Keratinocyte (primary cell): ENCODE measurements around the gene HBA2. TPM values are rescaled to one million over a fixed set of nuclear protein-coding genes. Genes with fewer than 3 reads are reported as not detected.
"Not testable (repeated sequence)": the region's sequence is repeated elsewhere in the genome, so short reads cannot be mapped to it uniquely, and the experiment has no call there.

Experiments
- DNase-seq: peaks from one replicate; pipeline ENCODE4 v3.0.0-alpha.2; 2011; ENCODE audit warnings: low read depth, missing footprints, low spot score
- FAIRE-seq: peaks from 2 replicates; lab custom pipeline; 2011; peaks lifted over from hg19 to GRCh38; lab: Jason Lieb, UNC
- H2AFZ ChIP-seq: 2 replicates; pipeline ENCODE4 v1.6.0; 2012; ENCODE audit warnings: low read length, control low read depth, inconsistent platforms; ENCODE audit not compliant: control insufficient read depth
- H3K27ac ChIP-seq: 2 replicates; pipeline ENCODE4 v1.5.1; 2011; ENCODE audit warnings: low read length; ENCODE audit not compliant: control insufficient read depth, insufficient read depth
- H3K27me3 ChIP-seq: 3 replicates; pipeline ENCODE4 v1.6.0; 2011; ENCODE audit warnings: low read length; ENCODE audit not compliant: control insufficient read depth, insufficient read depth; ENCODE audit errors: extremely low read depth
- H3K36me3 ChIP-seq, 2 experiments: 2 replicates in 1 of 2; 3 replicates in 1 of 2; pipeline ENCODE4 v1.5.1; 2011; ENCODE audit warnings: low read length in 2 of 2, mild to moderate bottlenecking in 1 of 2; ENCODE audit not compliant: control insufficient read depth in 2 of 2, insufficient read depth in 2 of 2; ENCODE audit errors: extremely low read depth in 1 of 2
- H3K4me1 ChIP-seq: 3 replicates; pipeline ENCODE4 v1.5.1; 2011; ENCODE audit warnings: low read length; ENCODE audit not compliant: control insufficient read depth, insufficient read depth; ENCODE audit errors: extremely low read depth
- H3K4me2 ChIP-seq: 3 replicates; pipeline ENCODE4 v1.6.0; 2011; ENCODE audit warnings: low read depth, low read length; ENCODE audit not compliant: control insufficient read depth, insufficient read depth; ENCODE audit errors: extremely low read depth
- H3K4me3 ChIP-seq, 3 experiments: fragments of 200-600 bp in 1 of 3; sonication (generic) in 1 of 3; 2 replicates in 2 of 3; 3 replicates in 1 of 3; pipeline ENCODE4 v1.5.1; 2011 to 2016; ENCODE audit warnings: low read length in 3 of 3, mild to moderate bottlenecking in 3 of 3, control low read depth in 2 of 3, inconsistent platforms in 1 of 3, low read depth in 1 of 3, mixed read lengths in 1 of 3, mixed run types in 1 of 3, moderate library complexity in 1 of 3; ENCODE audit not compliant: control insufficient read depth in 2 of 3, insufficient read depth in 2 of 3; ENCODE audit errors: extremely low read depth in 1 of 3
- H3K79me2 ChIP-seq: 2 replicates; pipeline ENCODE4 v1.6.0; 2012; ENCODE audit warnings: low read length; ENCODE audit not compliant: control insufficient read depth, insufficient read depth
- H3K9ac ChIP-seq: 3 replicates; pipeline ENCODE4 v1.6.0; 2011; ENCODE audit warnings: low read length; ENCODE audit not compliant: control insufficient read depth, insufficient read depth; ENCODE audit errors: extremely low read depth
- H3K9me1 ChIP-seq: 3 replicates; pipeline ENCODE4 v1.6.0; 2011; ENCODE audit warnings: low read length; ENCODE audit not compliant: control insufficient read depth, insufficient read depth; ENCODE audit errors: extremely low read depth
- H3K9me3 ChIP-seq: 2 replicates; pipeline ENCODE4 v1.5.1; 2012; ENCODE audit warnings: low read depth, low read length; ENCODE audit not compliant: control insufficient read depth
- H4K20me1 ChIP-seq: 3 replicates; pipeline ENCODE4 v1.6.0; 2011; ENCODE audit warnings: low read length; ENCODE audit not compliant: control insufficient read depth, insufficient read depth; ENCODE audit errors: extremely low read depth
- CTCF ChIP-seq, 3 experiments: IDR thresholded peaks in 1 of 3; conservative IDR thresholded peaks in 1 of 3; optimal IDR thresholded peaks in 1 of 3; 2 replicates in 2 of 3; 3 replicates in 1 of 3; pipeline versions ENCODE3 to v1.5.1; 2011; ENCODE audit warnings: low read length in 3 of 3, mild to moderate bottlenecking in 3 of 3, moderate library complexity in 2 of 3, control low read depth in 1 of 3, inconsistent platforms in 1 of 3; ENCODE audit not compliant: insufficient read depth in 2 of 3; ENCODE audit errors: extremely low read depth in 1 of 3
- EZH2 ChIP-seq: IDR thresholded peaks from one replicate; pipeline ENCODE4 v1.6.1; 2012; ENCODE audit warnings: inconsistent platforms, mild to moderate bottlenecking, low read length, moderate library complexity
- dilution Hi-C: fragments of 300-500 bp; cut with MboI; formaldehyde crosslinking; loops from one replicate; pipeline ENCODE4 v1.7.0; 2020; ENCODE audit warnings: low sequenced_read_pairs; ENCODE audit not compliant: extremely low pct_ligation_motif_present
- polyA plus RNA-seq, 5 experiments: library from polyadenylated mRNA; depleted of rRNA in 3 of 5; stranded (reverse) in 3 of 5; stranded (forward) in 1 of 5; unstranded in 1 of 5; fragments of >200 nt; gene quantifications; 1 replicate in 1 of 5; 2 replicates in 3 of 5; 3 replicates in 1 of 5; pipeline versions ENCODE4 v1.2.1 to v1.2.3, GENCODE V29; 2011 to 2012; ENCODE audit warnings: missing spikeins in 2 of 5, low read depth in 1 of 5, low replicate concordance in 1 of 5

HBA2 gene
- polyA plus RNA-seq, 1 donor (not counting 4 experiments of a cell fraction or from before 2014, with no cell fraction given) = not detected

GRCh38 chr16:173928-174769 lies 1.5 kb downstream of the HBA2 start:
- H3K79me2 ChIP-seq, H3K27ac ChIP-seq, H3K4me3 ChIP-seq, H3K36me3 ChIP-seq, H3K9me1 ChIP-seq, H4K20me1 ChIP-seq, dilution Hi-C loops, H2AFZ ChIP-seq, H3K9me3 ChIP-seq, H3K4me1 ChIP-seq, H3K4me2 ChIP-seq, FAIRE-seq, DNase-seq, H3K9ac ChIP-seq: not testable (repeated sequence)
- peaks cover 48% of the 10 kb centered on the region for H3K27me3 ChIP-seq
- TF ChIP-seq EZH2 = peak; percentile 45

- DNase-seq (no peak), FAIRE-seq (no peak)
- H3K27me3 ChIP-seq = peaks cover 59% of the 10 kb centered on the region
- no peaks in the 10 kb centered on the region for H3K9me1 ChIP-seq
- no peaks in the 10 kb centered on the region for H4K20me1 ChIP-seq
- H3K4me3 ChIP-seq = no peak overlapping the region
- H3K79me2 ChIP-seq = no peaks in the 10 kb centered on the region
- H3K36me3 ChIP-seq = no peaks in the 10 kb centered on the region
- H2AFZ ChIP-seq = no peak overlapping the region
- no peak overlapping the region for H3K27ac ChIP-seq
- H3K9ac ChIP-seq = no peak overlapping the region
- H3K4me2 ChIP-seq = no peak overlapping the region
- TF ChIP-seq CTCF (optimal IDR thresholded peaks at IDR 0.05 in 1 of 3, IDR thresholded peaks at IDR 0.05 in 1 of 3, conservative IDR thresholded peaks at IDR 0.05 in 1 of 3; ENCODE audit: extremely low read depth in 1 of 3, insufficient read depth in 2 of 3, low read length in 3 of 3) (no peak), EZH2 (no peak)
- H3K9me3 ChIP-seq = no peaks in the 10 kb centered on the region
- H3K4me1 ChIP-seq = no peaks in the 10 kb centered on the region
- dilution Hi-C loops = no loop called here
Measured at GRCh38 chr16:175011-175949, 2.6 kb downstream of the HBA2 start.

- H3K4me1 ChIP-seq, dilution Hi-C loops, FAIRE-seq, H3K79me2 ChIP-seq, H3K4me2 ChIP-seq, DNase-seq, H3K4me3 ChIP-seq, H3K36me3 ChIP-seq, H4K20me1 ChIP-seq, H3K9me1 ChIP-seq, H3K9me3 ChIP-seq, H3K9ac ChIP-seq, H3K27ac ChIP-seq, H2AFZ ChIP-seq: not testable (repeated sequence)
- H3K27me3 ChIP-seq = peaks cover 66% of the 10 kb centered on the region
Measured at GRCh38 chr16:176006-176405, 3.3 kb downstream of the HBA2 start.
